AG04449 (cell line): ENCODE results near the gene PPM1L.
A peak's percentile ranks its signal among the peaks of the same experiment; 100 is the strongest.
"Not testable (repeated sequence)": the region's sequence is repeated elsewhere in the genome, so short reads cannot be mapped to it uniquely, and the experiment has no call there.

Source experiments
- CTCF ChIA-PET: fragments of 350-600 bp; formaldehyde crosslinking; extraction: SDS; loops from one replicate; lab custom pipeline; 2021; ENCODE audit warnings: antibody characterized with exemption; lab: Yijun Ruan, JAX
- POLR2A ChIA-PET: fragments of 400-600, 350-600 bp; formaldehyde crosslinking; extraction: SDS; loops from one replicate; lab custom pipeline; 2020; ENCODE audit warnings: antibody characterized with exemption, inconsistent platforms; lab: Yijun Ruan, JAX
- DNase-seq: peaks from one replicate; pipeline ENCODE4 v3.0.0-alpha.2; 2010; ENCODE audit warnings: low read depth, low spot score
- H3K4me3 ChIP-seq: 2 replicates; pipeline ENCODE4 v1.5.1; 2011; ENCODE audit warnings: low read depth, mild to moderate bottlenecking, control low read depth, low read length
- TF ChIP-seq, protein P1 (sequence below): IDR thresholded peaks from one replicate; pipeline ENCODE4 v1.5.1; 2011; ENCODE audit warnings: mild to moderate bottlenecking, moderate library complexity, low read length, control low read depth, inconsistent platforms; ENCODE audit not compliant: insufficient read depth; ENCODE audit errors: missing control alignments

PPM1L gene

DNA sequence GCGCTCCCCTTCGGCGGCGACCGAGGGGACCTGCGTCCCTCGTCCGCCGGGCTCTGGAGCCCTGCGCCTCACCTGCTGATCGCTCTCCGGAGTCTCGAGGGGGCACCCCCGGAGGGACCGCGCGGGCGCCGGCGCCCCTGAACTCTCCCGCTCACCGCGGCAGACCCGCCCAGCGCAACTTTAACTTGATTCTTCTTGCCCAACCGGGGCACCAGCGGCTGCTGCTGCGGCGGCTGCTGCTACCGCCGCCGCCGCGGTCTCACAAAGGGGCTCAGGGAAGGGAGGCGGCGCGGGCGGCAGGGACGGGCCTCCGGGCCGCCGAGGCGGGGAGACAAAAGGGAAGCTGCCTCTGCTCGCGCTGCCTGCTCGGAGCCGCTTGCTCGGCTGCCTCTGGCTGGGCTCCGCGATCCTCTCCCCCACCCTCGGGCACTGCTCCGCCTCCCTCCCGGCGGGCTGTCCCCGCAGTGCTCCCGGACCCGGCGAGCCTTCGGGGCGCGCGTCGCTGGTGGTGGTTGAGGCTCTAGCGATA lies at the start of gene PPM1L:
Gene PPM1L, plus strand, starts transcription at position 456 of the 529 bp plus-strand sequence.
- peak within 1 kb of the TSS; percentile 55 for H3K4me3 ChIP-seq
- POLR2A ChIA-PET: interaction anchor here (0.7 kb wide), 1 partner anchor 37 kb away, joined by 3 read pairs; no protein-coding TSS in a partner anchor
- CTCF ChIA-PET: interaction anchor here (1.1 kb wide), 2 partner anchors 18 to 165 kb away, joined by 3 read pairs; no protein-coding TSS in a partner anchor
- TF ChIP-seq, protein P1, sequence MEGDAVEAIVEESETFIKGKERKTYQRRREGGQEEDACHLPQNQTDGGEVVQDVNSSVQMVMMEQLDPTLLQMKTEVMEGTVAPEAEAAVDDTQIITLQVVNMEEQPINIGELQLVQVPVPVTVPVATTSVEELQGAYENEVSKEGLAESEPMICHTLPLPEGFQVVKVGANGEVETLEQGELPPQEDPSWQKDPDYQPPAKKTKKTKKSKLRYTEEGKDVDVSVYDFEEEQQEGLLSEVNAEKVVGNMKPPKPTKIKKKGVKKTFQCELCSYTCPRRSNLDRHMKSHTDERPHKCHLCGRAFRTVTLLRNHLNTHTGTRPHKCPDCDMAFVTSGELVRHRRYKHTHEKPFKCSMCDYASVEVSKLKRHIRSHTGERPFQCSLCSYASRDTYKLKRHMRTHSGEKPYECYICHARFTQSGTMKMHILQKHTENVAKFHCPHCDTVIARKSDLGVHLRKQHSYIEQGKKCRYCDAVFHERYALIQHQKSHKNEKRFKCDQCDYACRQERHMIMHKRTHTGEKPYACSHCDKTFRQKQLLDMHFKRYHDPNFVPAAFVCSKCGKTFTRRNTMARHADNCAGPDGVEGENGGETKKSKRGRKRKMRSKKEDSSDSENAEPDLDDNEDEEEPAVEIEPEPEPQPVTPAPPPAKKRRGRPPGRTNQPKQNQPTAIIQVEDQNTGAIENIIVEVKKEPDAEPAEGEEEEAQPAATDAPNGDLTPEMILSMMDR: no peak
- no peak for DNase-seq

DNA sequence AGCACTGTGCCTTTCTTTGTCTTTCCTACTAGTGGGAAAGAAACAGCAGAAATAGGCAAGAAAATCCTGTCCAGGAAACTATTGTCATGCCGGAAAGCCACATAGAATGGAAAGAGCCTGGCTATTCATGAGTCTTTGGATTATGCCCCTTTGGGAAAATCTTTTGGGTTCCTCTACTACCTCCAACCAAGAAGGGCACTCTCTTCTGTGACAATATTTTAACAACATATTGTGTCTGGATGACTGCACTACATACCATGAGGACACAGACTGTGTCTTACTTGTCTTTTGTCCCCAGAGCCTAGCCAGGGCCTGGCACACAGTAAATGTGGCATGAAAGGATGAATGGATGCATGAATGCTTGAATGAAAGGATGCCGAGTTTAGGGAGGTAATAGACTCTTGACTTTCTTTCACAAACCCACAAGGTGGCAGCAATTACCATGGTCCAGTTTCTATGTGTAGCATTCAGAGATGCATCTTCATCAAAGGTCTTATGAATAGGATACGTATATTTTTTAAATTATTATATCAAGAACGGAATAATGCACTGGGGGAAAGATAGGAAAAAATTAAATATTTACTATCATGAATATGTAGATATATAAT lies 48.7 kb upstream of the PPM1L start:
- CTCF ChIA-PET: interaction anchor here (1.0 to 2.5 kb wide), 3 partner anchors 9 to 236 kb away, joined by 3 to 31 read pairs (median 8); no protein-coding TSS in a partner anchor
- DNase-seq: no peak
- no peak overlapping the region for H3K4me3 ChIP-seq
- TF ChIP-seq, protein P1: peak; percentile 48
- POLR2A ChIA-PET: no interaction called here

DNA sequence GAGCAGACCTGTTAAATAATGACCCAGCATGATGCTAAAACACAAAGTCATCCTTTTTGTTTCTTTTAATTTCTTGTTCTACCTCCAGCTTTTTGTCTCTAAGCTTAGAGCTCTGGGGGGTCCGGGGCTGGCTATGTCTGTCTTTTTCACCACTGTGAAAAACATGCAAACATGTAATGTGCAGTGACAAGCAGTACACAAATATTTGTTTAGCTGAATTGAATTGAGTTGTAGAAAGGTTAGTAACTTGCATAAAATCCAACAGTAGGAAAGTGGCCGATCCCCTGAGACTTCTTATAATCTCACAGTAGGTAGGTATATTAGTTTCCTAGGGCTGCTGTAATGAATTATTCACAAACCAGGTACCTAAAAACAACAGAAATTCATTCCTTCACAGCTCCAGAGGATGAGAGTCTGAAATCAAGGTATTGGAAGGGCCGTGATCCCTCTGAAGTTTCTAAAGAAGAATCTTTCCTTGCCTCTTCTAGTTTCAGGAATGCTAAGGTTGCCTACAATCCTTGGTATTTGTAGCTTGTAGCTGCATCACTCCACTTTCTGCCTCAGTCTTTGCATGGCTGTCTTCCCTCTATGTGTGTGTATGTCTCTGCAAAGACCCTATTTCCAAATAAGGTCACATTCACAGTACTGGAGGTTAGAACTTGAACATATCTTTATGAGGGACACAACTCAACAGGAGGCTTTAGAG lies 46.4 kb upstream of the PPM1L start:
- no peak overlapping the region for H3K4me3 ChIP-seq
- ChIA-PET CTCF (interaction anchor here (2.0 to 2.5 kb wide), 2 partner anchors 231 to 233 kb away, joined by 5 to 31 read pairs; no protein-coding TSS in a partner anchor), POLR2A (no interaction called here)
- TF ChIP-seq, protein P1: no peak
- DNase-seq: no peak

DNA sequence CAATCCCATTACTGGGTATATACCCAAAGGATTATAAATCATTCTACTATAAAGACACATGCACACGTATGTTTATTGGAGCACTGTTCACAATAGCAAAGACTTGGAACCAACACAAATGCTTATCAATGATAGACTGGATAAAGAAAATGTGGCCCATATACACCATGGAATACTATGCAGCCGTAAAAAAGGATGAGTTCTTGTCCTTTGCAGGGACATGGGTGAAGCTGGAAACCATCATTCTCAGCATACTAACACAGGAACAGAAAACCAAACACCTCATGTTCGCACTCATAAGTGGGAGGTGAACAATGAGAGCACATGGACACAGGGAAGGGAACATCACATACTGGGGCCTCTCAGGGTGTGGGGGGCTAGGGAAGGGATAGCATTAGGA lies 42.9 kb upstream of the PPM1L start:
- CTCF ChIA-PET: not testable (repeated sequence)

DNA sequence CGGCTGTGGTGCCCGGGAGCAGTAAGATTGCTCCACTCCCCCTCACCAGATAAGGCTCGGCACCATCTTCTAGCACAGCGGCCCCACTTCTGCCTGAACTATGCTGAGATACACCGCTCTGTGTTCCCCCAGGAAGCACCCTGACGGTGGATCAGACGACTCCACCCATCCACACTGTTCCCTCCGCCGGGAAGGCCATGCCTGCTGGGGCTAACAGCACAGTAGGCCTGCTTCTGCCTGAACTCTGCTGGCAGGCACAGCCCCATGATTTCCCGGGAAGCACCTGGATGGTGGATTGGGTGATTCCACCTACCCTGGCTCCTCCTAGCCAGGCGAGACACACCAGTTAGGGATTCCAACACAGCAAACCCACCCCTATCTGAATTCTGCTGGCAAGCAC lies 36.3 kb upstream of the PPM1L start:
- H3K4me3 ChIP-seq: no peak overlapping the region
- ChIA-PET POLR2A (no interaction called here), CTCF (no interaction called here)
- no peak for DNase-seq
- TF ChIP-seq, protein P1: no peak

More for the DNA sequence above, 42.9 kb upstream of the PPM1L start:
- DNase-seq, POLR2A ChIA-PET, H3K4me3 ChIP-seq: not testable (repeated sequence)

DNA sequence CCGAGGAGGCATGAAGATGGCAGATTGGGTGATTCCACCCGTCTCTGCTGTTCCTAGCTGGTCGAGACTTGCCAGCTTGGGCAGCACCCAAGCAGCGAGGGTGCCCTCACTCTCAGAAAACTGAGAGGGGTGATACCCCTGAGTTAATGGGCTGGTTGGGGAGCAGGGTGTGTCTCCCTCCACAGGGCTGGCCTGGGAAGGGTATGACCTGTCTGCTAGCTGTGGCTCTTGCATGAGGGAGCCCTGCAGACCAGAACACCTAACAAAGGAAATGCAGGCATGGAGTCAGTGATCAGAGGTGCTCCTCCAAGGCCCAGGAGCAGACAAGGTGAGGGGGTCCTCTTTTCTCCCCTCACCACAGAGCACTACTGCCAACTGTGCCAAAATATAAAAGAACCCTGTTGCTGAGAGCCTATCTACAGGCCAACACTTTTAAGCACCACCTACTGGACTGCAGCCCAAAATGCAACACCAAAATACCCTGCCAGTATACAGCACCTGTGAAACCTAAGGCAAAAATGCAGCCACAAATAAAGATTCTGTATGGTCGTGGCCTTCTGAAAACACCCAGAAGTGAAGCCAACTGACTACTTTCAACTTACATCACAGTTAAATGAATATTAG lies 35.8 kb upstream of the PPM1L start:
- TF ChIP-seq, protein P1: peak; percentile 11
- H3K4me3 ChIP-seq: no peak overlapping the region
- DNase-seq: no peak
- POLR2A ChIA-PET: no interaction called here
- CTCF ChIA-PET: no interaction called here
